ENCODE measurements around the gene LYPD8.

The LYPD8 gene

DNA sequence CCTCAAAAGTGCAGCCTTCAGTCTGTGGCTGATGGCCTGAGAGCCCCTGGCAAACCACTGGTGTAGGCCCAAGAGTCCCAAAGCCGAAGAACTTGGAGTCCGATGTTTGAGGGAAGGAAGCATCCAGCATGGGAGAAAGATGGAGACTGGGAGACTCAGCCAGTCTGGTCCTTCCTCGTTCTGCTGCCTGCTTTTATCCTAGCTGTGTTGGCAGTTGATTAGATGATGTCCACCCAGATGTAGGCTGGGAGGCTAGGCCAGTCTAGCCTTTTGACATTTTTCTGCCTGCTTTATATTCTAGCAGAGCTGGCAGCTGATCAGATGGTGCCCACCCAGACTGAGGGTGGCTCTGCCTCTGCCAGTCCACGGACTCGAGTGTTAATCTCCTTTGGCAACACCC, 1.1 kb upstream of the LYPD8 start:
- no peak for DNase-seq

DNA sequence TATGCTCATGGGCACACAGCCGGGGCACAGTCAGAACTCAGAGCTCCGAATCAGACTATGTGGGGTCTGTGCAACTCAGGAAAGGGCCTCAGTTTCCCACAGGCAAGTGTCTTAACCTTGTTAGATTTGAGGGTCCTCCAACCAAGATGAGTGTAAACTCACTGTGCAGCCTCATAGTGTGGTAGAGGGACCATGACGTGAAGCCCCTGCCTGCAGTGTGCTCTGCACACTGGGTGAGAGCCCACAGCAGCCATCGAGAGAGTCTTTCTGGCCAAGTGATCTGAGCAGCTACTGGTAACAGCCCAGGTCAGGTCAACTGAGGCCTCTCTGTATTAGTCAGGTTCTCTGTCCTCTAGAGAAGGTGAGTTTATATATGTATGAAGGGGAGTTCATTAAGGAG, 592 bp upstream of the LYPD8 start:
- no peak for DNase-seq

GRCh38 chr1:248753708-248754280, 1.8 kb downstream of the LYPD8 start:
- DNase-seq: no peak

DNA sequence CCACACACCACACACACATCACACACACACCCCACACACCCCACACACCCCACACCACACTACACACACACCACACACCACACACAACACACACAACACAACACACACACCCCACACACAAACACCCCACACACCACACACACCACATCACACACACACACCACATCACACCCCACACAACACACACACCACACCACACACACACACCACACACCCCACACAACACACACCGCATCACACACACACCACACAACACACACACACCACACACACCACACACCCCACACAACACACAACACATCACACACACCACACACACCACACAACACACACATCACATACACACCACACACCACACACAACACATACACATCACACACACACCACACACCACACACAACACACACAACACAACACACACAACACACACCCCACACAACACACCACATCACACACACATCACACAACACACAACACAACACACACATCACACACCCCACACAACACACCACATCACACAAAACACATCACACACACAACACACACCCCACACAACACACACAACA, 2.4 kb downstream of the LYPD8 start:
- DNase-seq: no peak

- no peak for DNase-seq
Observed at GRCh38 chr1:248752161-248753028, 3.2 kb downstream of the LYPD8 start.

DNA sequence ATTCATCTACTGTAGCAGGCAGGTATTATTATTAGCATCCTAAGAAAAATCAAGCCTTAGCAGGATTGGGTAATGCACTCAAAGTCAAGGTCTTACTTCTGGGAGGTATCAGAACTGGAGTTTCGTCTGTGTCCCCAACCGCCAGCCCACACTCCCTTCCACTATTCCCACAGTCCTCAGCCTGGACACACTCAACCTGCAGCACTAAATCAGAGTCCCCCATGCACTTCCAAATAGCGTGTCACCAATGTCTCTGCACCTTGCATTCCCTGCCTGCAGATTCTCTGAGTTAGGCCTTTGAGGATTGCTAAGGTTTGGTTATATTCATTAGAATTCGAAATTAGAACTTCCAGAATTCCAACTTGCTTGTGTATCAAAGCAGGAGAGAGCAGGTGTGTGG, 3.9 kb downstream of the LYPD8 start:
- DNase-seq: no peak

DNA sequence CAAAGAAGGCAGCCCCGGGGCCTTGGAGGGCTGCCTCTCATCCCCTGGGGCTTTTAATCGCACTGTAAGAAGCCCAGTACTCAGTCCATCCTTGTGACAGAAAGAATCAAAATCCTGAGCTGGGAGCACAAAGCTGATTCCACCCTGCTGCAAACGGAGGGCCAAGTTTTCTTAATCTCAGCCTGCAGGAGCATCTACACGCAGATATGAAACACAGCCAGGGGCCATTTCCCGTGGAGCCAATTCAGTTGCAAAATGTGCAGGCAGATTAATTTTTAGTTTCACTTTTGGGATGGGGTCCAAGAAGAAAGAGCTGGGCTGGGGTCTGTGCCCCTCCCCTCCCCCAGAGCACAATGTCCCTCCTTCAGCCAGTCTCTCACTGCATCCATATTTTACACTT, 4.4 kb downstream of the LYPD8 start:
- no peak for DNase-seq

DNA sequence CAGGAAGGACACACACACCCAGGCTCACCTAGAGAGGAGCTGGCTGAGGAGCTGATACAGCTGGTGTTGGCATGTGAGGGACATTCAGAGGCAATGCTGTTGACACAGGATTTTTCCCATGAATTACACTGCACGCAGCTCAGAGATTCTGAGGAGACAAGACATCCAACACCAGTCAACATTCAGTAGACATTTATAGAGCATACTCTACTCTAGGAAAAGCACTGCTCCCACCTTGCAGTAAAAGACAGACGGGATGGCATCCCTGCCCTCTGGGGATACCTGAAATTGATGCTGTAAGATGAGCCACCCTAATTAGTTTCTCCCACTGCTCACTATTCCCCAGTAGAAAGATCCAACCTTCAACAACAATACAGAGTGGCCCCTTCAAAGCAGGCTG, 5.1 kb downstream of the LYPD8 start:
- no peak for DNase-seq

GRCh38 chr1:248748211-248748610, 7.3 kb downstream of the LYPD8 start:
- no peak for DNase-seq

- DNase-seq: no peak
Observed at GRCh38 chr1:248740876-248741275, 14.7 kb downstream of the LYPD8 start.

DNA sequence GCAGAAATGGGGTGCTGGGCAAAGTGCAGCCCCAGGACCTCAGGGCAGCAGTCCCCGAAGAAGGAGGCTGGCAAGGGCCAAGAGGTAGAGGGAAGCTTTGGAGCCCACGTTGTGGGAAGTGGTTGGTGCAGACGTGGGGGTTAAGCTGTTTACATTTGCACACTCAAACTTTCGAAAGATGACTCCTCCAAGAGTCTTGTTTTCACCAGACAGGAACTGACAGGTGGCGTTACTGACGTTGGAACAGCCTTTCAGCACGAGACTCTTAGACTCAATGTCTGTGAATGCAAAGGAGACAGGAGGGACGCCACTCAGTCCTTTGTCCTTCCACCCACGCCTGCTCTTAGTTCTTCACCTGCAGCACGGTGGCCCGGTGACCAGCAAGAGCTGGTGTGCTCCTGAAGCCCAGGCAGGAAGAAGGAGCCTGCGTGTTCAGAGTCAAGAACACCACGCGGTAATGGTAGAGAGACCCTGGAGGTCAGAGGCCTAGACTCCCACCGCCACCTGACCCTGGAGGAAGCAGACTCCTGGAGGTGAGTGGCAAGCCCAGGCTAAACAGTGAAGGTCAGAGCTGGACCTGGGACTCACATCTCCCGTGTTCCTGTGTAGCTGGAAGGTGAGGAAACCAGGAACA, 15.9 kb downstream of the LYPD8 start:
- DNase-seq: no peak

- DNase-seq: no peak
Observed at GRCh38 chr1:248737457-248737856, 18.1 kb downstream of the LYPD8 start.

- DNase-seq: no peak
Observed at GRCh38 chr1:248736977-248737376, 18.6 kb downstream of the LYPD8 start.

DNA sequence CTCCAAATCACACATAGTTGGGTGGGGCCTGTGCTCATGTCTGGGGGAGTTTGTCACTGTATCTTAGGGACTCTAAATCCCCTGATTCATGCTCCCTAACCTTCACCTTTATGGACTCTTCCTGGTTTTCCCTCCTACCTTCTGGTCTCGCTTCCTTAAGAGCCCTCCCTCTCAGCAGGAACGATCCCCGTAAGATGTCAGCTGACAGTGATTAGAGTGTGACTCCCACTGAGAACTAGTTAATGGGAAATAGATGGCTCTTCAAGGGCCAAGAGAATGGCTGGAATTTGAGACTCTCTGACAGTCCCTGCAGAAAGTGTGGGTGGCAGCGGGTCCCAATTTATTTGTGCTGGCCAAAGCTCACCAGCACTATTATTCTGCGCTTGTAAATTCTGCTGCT, 22.0 kb downstream of the LYPD8 start:
- DNase-seq: no peak

DNA sequence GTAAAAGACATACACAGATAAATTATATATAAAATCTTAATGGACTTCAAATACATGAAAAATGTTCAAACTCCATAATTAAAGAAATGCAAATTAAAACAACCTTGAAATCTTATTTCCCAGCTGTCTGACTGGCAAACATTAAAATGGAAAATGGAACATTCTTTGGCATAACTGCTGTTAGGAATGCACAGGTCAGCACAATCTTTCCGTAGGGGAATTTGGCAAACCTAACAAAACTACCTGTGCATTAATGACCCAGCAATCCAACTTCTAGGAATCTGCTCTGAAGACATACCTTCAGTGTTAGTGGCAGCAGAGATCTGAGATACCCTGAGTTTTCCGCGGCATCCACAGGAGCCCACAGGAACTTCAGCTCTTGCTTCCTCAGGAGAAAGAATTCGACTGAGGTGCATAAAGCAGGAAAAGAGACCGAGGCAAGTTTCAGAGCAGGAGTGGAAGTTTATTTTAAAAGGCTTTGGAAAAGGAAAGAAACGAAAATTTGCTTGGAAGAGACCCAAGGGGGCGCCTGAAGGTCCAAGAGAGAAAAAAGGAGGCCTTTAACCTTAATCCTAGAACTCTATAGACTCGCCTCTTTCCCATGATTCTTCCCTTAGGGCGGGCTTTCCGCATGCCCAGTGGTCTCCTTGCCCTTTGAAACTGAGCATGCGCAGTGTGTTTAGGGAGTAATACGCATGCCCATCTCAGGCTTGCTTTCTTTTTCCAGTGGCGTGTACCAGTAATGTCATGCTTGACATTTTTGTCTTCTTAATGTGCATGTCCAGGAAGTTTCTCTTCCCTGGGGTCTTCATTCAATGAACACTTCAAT, 24.8 kb downstream of the LYPD8 start:
- no peak for DNase-seq

GRCh38 chr1:248714248-248714647, 41.3 kb downstream of the LYPD8 start:
- DNase-seq: no peak

DNA sequence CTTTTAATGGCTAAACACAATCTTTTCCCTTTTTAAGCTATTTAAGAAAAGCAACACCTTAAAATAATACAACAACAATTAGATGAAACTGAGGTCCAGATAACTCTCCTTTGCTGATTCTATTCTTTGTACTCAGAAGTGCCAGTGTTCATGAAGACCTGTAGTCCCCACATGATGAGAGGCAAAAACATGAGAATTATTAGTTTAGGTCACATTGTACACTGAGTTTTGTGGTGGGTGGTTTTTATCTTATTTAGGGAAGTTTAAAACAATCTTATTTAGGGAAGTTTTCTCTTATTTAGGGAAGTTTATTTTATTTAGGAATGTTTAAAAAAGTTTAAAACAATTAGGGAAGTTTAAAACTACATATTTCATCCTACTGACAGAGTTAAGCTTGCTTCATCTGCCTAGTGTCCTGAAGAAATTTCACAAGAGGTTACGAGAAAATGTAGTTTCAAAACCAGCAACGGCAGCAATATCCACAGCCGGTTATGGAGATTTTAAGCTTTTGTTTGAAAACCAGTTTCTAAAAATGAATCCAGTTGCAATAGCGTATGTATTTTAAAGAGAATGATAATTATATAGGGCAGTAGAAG, 45.2 kb downstream of the LYPD8 start:
- no peak for DNase-seq

DNA sequence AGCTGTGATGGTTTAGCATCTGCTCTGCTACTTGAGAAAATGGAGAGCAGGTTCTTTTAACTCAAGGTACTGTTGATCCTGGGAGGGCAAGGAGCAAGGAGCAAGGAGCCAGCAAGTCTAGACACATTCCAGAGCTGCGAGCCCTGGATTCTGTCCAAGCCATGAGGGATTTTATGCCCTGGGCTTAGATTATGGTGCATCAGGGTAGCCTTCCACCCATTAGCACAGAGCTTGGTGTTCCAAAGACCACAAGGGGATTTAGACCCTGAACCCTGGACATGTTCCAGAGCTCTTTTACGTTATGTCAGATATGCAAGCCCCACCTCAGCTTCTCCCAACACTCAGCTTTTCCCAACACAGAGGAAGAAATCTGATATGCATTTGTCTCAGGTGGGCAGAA, 51.0 kb downstream of the LYPD8 start:
- no peak for DNase-seq

GRCh38 chr1:248703674-248704073, 51.9 kb downstream of the LYPD8 start:
- DNase-seq: no peak

DNA sequence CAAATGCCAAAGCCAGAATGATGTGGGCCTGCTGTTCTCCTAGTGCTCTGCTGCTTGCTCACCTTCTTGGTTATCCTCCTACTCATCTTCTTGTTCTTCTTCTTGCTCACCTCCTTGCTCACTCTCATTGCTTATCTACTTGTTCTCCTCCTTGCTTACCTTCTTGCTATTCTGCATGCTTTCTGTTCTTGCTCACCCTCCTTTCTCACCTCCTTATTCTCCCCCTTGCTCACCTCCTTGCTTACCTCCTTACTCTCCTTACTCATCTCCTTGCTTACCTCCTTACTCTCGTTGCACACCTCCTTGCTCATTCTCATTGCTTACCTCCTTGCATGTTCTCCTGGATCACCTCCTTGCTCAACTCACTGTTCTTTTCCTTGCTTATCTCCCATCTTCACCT, 52.8 kb downstream of the LYPD8 start, which contains the start of gene OR14I1:
Gene OR14I1 (minus strand): TSS at position 53 of the 400 bp plus-strand sequence.
- no peak for DNase-seq

- DNase-seq: no peak
Observed at GRCh38 chr1:248699099-248699498, 56.5 kb downstream of the LYPD8 start.

- DNase-seq: no peak
Observed at GRCh38 chr1:248697907-248698306, 57.7 kb downstream of the LYPD8 start.
